GM18508 (cell line): ENCODE results near the gene USP30.

ENCODE experiments used
- ATAC-seq: cut with Tn5 transposase; IDR thresholded peaks from one replicate; pipeline ENCODE4 v1.9.1; 2021; ENCODE audit warnings: moderate number of reproducible peaks; ENCODE audit not compliant: insufficient read depth, unreplicated experiment

USP30 gene

DNA sequence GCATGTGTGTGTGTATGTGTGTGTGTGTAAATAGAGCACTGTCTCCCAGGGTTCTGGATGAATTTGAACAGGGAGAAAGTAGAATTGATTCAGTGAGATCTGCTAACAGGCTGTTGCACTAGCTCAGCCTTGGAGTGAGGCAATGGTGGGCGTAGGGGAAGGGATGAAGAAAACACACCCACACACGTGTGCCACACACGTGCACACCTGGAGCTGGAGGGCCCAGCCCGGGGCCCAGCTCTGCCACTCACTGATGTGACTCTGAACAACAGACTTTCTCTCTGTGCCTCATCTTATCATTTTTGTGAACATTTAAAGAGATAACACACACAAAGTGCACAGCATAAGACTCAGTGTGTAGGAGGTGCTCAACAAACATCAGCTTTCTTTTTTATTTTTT lies 68.2 kb downstream of the USP30 start:
- no peak for ATAC-seq

DNA sequence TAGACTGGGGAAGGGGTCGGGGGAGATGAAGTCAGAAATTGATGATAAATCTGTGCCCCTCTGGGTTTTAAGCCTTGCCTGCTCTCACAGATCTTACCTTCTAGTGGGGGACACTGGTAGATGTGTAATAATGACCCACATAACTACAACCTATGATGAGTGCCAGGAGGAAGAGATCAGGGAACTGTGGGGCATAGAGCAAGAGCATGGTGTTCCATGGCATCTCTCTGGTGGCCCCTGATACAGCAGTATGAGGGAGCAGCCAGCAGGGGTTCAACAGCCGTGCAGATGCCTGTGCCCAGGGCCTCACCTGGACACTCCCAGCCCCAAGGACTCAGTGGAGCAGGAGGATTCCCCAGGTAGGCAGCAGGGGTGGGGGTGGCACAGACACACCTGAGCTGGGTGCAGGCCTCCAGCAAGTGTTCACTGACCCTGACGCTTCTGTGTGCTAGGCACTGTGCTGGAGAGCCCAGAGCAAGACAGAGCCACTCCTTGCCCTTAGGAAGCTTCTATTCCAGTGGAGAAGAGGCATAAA lies 69.0 kb downstream of the USP30 start:
- ATAC-seq: no peak

DNA sequence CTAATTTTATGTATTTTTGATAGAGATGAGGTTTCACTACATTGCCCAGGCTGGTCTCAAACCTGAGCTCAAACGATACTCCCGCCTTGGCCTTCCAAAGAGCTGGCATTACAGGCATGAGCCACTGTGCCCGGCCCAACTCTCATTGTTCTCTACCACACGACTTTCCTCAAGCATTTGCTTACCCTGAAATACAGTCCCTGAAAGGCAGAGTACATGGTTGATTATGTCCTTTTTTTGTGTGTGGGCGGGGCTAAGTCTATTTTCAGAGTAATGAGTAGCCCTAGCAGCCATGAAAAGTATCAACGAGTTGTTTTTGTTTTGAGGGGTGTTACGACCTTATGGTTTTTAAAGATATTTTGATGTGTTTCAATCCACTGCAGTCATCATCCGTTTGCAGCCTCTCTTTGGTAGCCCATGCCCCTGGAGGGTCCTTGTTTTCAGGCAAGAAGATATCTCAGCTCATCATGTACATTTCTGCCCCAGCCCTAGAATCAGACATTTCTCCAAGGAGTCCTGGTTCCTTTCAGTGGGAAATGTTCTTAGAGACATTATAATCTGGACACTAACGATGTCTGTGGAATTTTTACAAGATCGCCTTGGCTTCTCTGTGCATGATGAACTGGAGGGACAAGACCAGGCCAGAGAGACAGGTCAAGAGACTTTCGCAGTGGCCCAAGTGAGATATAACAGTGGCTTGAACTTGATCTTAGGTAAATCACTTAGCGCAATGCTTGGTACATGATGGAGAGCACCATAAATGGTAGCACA lies 72.7 kb downstream of the USP30 start:
- ATAC-seq: no peak

DNA sequence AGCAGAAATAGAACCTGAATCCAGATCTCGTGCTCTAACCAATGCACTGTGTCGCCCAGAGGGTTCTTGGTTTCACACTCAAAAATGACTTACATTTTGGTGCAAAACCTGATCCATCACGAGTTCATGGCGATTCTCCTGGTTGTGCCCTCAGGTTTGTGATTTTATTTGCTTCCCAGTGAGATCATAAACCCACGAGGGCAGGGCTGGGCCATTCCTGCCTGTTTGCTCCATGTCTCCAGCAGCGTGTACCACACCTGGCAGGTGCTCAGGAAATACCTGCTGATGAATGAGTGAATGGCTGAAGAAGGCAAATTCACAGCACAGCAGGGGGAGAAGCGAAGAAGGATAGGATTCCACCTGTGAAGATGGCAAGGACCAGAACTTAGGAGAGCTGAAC lies 73.4 kb downstream of the USP30 start:
- ATAC-seq: no peak

- no peak for ATAC-seq
Measured at GRCh38 chr12:109126784-109127183, 74.4 kb downstream of the USP30 start.

DNA sequence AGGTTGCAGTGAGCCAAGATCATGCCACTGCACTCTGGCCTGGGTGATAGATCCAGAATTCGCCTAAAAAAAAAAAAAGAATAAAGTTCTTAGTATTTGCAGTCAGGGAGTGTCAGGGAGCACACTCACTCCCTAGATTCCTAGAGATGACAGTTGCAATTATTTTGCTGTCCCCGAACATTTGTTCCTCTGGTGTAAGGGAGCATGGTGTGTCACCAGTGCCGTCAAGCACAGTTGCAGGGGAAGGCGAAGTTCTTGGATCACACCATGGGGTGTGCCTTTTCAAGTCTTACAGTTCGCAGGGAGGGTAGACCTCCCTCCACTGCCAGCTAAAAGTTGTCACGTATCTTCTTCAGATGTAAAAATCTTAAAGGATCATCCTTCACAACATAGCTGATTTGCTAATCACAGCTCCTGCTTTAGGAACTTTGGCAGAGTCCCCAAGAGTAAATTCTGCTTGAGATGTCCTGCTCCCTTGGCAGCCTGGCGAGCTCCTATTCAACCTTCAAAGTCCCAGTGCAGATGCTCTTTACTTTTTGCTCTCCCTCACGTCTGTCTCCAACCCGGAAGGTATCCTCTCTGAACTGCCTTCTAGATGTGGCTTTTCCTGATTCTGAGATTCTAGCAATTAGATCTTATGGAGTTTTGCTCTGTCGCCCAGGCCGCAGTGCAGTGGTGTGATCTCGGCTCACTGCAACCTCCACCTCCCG lies 75.3 kb downstream of the USP30 start:
- no peak for ATAC-seq

GRCh38 chr12:109130297-109131153 lies 78.1 kb downstream of the USP30 start:
- ATAC-seq: no peak

GRCh38 chr12:109131154-109132050 lies 79.0 kb downstream of the USP30 start:
- no peak for ATAC-seq

- ATAC-seq: no peak
Measured at GRCh38 chr12:109134186-109134917, 82.0 kb downstream of the USP30 start.

GRCh38 chr12:109137055-109137454 lies 84.7 kb downstream of the USP30 start:
- no peak for ATAC-seq
